GM18502 (cell line): ENCODE results near the gene UCHL5.

Source experiments
- ATAC-seq: cut with Tn5 transposase; IDR thresholded peaks from one replicate; pipeline ENCODE4 v1.9.1; 2021; ENCODE audit warnings: mild to moderate bottlenecking; ENCODE audit not compliant: unreplicated experiment, poor library complexity

The UCHL5 gene

DNA sequence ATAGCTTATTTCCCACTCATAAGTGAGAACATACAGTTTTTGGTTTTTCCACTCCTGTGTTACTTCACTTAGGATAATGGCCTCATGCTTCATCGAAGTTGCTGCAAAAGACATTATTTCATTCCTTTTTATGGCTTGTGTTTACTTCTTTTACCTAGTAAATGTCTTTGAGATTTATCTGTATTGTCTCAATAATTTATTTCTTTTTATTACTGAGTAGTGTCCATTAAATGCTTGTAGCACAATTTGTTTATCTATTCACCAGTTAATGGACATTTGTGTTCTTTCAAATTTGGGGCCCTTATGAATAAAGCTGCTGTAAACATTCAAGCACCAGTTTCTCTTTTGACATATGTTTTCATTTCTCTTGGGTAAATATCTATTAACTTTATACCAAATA, 86.0 kb downstream of the UCHL5 start:
- ATAC-seq, result no peak

DNA sequence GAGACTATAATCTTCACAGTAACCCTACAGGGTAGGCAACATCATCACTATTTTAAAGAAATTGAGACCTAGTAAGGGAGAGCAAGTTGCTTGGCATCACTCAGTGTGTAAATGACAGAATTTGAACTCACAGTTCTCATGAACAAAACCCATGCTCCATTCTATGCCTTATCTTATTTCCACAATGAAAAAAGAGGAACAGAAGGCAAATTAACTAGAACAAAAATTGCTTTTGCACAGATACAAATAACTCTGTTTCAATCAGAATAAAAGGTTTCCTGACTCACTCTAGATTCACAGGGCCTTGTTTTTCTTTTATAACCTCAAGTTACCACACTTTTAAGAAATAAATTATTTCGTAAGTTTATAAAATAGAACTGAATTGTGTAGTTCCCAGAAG, 90.1 kb downstream of the UCHL5 start:
- no peak for ATAC-seq

DNA sequence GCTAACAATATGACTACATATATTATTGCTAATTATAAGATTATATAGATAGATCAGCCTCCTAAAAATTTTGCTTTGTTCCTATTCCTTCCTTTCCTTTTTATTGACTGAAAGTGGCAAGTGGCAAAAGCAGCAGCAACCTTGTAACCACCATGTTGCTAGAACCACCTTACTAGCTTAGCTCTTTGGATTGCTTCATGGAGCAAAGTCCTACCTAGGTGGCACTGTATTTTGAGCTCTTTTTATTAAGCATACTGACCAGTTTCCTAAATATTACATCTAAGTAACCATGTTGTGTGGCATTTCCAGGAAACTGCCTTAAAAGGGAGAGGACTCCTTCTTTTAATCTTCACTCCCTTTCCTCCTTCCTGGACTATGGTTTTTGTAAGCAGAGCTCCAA, 90.8 kb downstream of the UCHL5 start:
- no peak for ATAC-seq

DNA sequence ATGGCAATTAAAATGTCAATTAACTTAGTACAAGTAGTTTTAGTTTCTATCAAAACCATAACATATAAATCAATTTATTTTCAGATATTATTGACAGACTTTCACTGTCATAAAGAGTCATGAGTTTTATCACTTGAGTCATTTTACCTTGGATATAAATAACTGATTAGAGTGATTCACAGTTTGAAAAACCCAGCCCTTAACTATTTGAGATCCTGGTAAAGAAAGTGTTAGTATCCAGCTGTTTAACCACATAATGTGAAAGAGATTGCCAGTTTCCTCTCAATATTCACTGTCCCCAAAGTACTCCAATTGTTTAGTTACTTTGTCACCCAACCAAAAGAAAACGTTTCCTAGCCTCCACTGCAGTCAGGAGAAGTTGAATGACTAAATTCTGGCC, 91.3 kb downstream of the UCHL5 start:
- ATAC-seq, result no peak

DNA sequence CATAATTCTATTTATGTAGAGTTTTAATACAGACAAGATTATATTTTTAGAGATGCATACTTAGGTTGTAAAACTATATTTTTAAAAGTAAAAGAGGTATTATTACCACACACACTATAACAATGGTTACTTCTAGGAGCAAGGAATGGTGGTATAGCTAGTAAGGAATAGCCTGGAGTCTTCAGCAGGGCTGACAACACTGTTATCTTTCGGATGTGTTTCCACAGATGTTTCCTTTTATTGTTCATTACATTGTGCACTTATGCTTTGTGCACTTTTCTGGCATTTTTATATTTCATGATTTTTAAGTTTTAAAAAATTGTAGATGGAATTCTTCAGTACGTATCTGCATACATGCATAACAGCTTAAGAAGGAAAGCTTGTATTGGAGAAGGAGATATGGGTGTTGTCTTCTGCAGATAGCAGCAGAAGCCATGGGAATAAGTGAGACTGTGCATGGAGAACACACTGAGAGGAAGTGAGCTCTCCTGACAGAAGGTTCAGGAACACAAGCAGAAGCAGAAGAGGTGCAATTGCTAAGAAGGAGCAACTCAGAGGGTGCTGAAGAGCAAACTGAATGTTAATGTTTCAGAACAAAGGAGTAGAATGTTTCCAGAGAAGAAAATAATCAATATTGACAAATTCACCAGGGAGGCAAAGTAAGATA, 91.8 kb downstream of the UCHL5 start:
- no peak for ATAC-seq

DNA sequence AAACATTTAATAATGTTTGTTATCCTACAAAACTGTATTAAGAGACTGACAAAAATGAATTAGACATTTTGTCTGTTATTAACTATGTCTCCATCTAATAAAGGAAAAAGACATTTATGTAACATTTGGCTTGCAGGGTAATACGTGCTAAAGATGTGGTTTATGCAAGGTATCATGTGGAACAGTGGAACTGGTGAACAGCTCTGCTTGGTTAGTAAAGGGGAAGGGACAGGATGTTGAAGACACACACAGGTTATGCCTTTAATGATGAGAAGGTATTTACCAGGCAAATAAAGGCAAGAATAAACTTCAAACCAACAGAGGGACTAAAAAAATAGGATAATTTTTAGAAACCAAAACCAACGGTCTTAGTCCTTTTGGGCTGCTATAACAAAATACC, 93.1 kb downstream of the UCHL5 start:
- no peak for ATAC-seq

DNA sequence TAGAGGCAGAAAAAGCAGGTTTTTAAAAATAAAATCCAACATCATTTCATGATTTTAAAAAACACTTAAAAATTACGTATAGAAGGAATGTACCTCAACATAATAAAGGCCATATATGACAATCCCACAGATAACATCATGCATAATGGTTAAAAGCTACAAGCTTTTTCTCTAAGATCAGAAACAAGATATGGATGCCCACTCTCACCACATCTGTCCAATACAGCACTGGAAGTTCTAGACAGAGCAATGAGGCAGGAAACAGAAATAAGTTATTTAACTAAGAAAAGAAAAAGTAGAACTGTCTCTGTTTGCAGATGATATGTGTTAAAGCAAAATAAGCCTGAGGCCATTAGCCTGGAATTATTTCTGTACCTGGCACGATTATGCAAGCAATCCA, 96.3 kb downstream of the UCHL5 start:
- no peak for ATAC-seq
